ENCODE measurements around the gene COA8. TPM values are rescaled to one million over a fixed set of nuclear protein-coding genes. Genes with fewer than 3 reads are reported as not detected.

Gene COA8
- total and polyA plus RNA-seq, 2 of the 8 experiments (the other 6 are each of a cell fraction or from before 2014, with no cell fraction given), result 7.1 to 35.5 TPM

DNA sequence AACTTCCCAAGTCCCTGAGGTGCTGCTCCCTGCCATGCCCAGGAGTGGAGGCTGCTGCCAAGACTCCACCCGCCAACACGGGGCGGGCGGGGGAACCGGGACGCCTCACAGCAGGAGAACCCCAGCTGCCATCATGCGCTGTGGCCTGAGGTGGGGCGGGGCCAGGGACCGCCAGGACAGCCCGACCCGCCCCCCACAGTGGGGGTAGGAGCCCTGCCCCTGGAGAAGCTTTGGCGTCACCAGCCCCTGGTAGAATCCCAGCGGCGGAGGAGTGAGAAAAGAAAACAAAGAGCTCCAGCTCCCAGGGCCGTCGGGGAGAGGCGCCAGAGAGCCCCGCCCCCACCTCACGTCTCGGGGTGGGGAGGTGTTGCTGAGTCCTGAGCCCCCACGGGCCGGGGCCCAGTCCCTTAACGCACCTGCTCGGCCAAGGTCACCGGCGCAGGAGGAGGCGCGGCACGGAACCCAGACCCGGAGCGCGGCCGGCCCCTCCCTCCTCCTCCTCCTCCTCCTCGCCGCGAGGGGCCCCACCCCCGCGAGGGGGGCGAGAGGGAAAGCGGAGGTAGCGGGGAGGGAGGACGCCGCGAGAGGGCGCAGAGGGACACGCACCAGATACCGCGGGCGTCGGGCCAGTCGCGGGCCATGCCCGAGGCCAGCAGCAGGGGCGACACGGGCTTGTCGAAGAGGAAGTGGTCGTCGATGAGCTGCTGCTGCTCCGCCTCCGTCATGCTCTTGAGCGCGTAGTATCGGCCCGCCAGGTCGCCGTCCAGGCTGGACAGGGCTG lies 41.9 kb upstream of the COA8 start:
- Histone ChIP-seq H3K4me3 (ENCODE audit: extremely low read depth in 1 of 4, insufficient read depth in 2 of 4, low read depth in 3 of 4, low read length in 4 of 4) (peak overlapping the region; percentile 47 to 96 (median 84)), H3K79me2 (ENCODE audit: control insufficient read depth in 1 of 2, insufficient read depth in 2 of 2, low read length in 2 of 2) (peaks cover 0 to 2% of the 10 kb centered on the region in 2 experiments; a peak in 1 of 4 replicates), H2BK20ac (ENCODE audit: low read length) (no peak overlapping the region), H3K23ac (ENCODE audit: insufficient read length) (no peak overlapping the region), H4K5ac (ENCODE audit: insufficient read length, low read depth, low read length) (peak overlapping the region; percentile 49), H4K91ac (replicated peaks; ENCODE audit: insufficient read length, low read length) (peak overlapping the region; percentile 83), H2BK120ac (replicated peaks; ENCODE audit: low read depth, low read length) (no peak overlapping the region), H3K27ac (ENCODE audit: low read depth, low read length) (no peak overlapping the region), H2AFZ (ENCODE audit: low read length) (no peak overlapping the region), H3K14ac (ENCODE audit: insufficient read length) (no peak overlapping the region), H3K9ac (replicated peaks in 1 of 4; ENCODE audit: extremely low read depth in 1 of 4, low read depth in 3 of 4, low read length in 3 of 4) (peak overlapping the region in 3 of 4 experiments; percentile 58 to 90 (median 64); a peak in 5 of 7 replicates), H3K4me1 (replicated peaks in 1 of 4; ENCODE audit: control insufficient read depth in 3 of 4, insufficient read depth in 4 of 4, low read length in 3 of 4) (peaks cover 0 to 28% (median 19%) of the 10 kb centered on the region in 4 experiments; a peak in 6 of 7 replicates), H3K36me3 (ENCODE audit: control insufficient read depth in 2 of 4, insufficient read depth in 4 of 4, low read length in 3 of 4) (peaks cover 8 to 23% (median 17%) of the 10 kb centered on the region in 4 experiments; a peak in 7 of 8 replicates), H4K8ac (ENCODE audit: extremely low read depth, insufficient read depth, low read length) (peak overlapping the region; percentile 81), H3K56ac (replicated peaks; ENCODE audit: insufficient read length, low read depth, low read length) (no peak overlapping the region), H2BK15ac (ENCODE audit: low read length) (no peak overlapping the region), H3K18ac (ENCODE audit: extremely low read depth, low read length) (peak overlapping the region; percentile 83), H2AK5ac (ENCODE audit: low read depth, low read length) (no peak overlapping the region), H3K79me1 (ENCODE audit: low read depth, low read length) (no peaks in the 10 kb centered on the region; the same call in 1 of the 2 replicates), H2BK5ac (ENCODE audit: low read depth, low read length) (no peak overlapping the region), H2BK12ac (ENCODE audit: low read depth, low read length) (no peak overlapping the region), H3K9me3 (ENCODE audit: insufficient read depth in 2 of 2, low read depth in 1 of 2, low read length in 1 of 2) (no peaks in the 10 kb centered on the region), H3K4me2 (ENCODE audit: insufficient read depth in 1 of 2, low read depth in 2 of 2, low read length in 2 of 2) (peak overlapping the region; percentile 73 to 80), H3K4ac (replicated peaks; ENCODE audit: insufficient read length, low read depth, low read length) (peak overlapping the region; percentile 49), H3K27me3 (replicated peaks in 1 of 4; ENCODE audit: control insufficient read depth in 3 of 4, extremely low read depth in 1 of 4, insufficient read depth in 3 of 4, low read length in 3 of 4) (peaks cover 3 to 18% (median 13%) of the 10 kb centered on the region in 4 experiments), H3K23me2 (ENCODE audit: low read depth, low read length) (peaks cover 14% of the 10 kb centered on the region; the same call in 1 of the 2 replicates), H4K20me1 (replicated peaks in 1 of 2; ENCODE audit: control insufficient read depth in 1 of 2, insufficient read depth in 2 of 2, low read length in 2 of 2) (peaks cover 10 to 18% of the 10 kb centered on the region in 2 experiments)
- ChIA-PET POLR2A (ENCODE audit: partially characterized antibody) (interaction anchor here (0.6 to 12.6 kb wide), 11 partner anchors 10 to 463 kb away, joined by 3 to 844 read pairs (median 4); partner anchors contain the start of genes BAG5, CDC42BPB, COA8 and EIF5), CTCF (ENCODE audit: partially characterized antibody) (interaction anchor here (0.6 to 31.3 kb wide), 7 partner anchors 11 to 827 kb away, joined by 3 to 921 read pairs (median 14); partner anchors contain the start of genes BAG5 and TRMT61A)
- FAIRE-seq (no peak), DNase-seq (ENCODE audit: low read depth in 1 of 2, low spot score in 2 of 2) (peak in 1 of 2 experiments; percentile 86)
- WGBS, 2 experiments (ENCODE audit: extremely low coverage in 1 of 2, insufficient coverage in 1 of 2, insufficient read length in 1 of 2, insufficient replicate concordance in 2 of 2, low coverage in 1 of 2, low lambda C conversion rate in 2 of 2, missing lambda C conversion rate in 1 of 2), result 27% methylated on average over 23 of the region's 66 CpGs; no CpG with 5 or more reads in 1 of the 2 experiments
- TF ChIP-seq CTBP2 (IDR thresholded peaks at IDR 0.05; ENCODE audit: borderline replicate concordance, insufficient read depth, insufficient read length, low read length) (no peak), CHD2 (IDR thresholded peaks at IDR 0.05; ENCODE audit: low read length) (peak; percentile 63; the same call in 1 of the 2 replicates), BACH1 (IDR thresholded peaks at IDR 0.05; ENCODE audit: low read length) (peak; percentile 60), TBP (IDR thresholded peaks at IDR 0.05; ENCODE audit: low read depth, low read length) (peak; percentile 35; the same call in 1 of the 2 replicates), RAD21 (IDR thresholded peaks at IDR 0.05 in 1 of 2, conservative IDR thresholded peaks at IDR 0.05 in 1 of 2; ENCODE audit: low read depth in 2 of 2, low read length in 2 of 2) (peak; percentile 23 to 47; a peak in 3 of 4 replicates), SIN3A (conservative IDR thresholded peaks at IDR 0.05 in 1 of 2, IDR thresholded peaks at IDR 0.05 in 1 of 2; ENCODE audit: low read depth in 1 of 2, low read length in 2 of 2) (peak; percentile 22 to 80; a peak in 2 of 4 replicates), POLR2A (IDR thresholded peaks at IDR 0.05; ENCODE audit: control extremely low read depth in 1 of 2, low read depth in 2 of 2, low read length in 2 of 2) (peak in 1 of 2 experiments; percentile 59; a peak in 1 of 3 replicates)
- TF ChIP-seq, protein P1, sequence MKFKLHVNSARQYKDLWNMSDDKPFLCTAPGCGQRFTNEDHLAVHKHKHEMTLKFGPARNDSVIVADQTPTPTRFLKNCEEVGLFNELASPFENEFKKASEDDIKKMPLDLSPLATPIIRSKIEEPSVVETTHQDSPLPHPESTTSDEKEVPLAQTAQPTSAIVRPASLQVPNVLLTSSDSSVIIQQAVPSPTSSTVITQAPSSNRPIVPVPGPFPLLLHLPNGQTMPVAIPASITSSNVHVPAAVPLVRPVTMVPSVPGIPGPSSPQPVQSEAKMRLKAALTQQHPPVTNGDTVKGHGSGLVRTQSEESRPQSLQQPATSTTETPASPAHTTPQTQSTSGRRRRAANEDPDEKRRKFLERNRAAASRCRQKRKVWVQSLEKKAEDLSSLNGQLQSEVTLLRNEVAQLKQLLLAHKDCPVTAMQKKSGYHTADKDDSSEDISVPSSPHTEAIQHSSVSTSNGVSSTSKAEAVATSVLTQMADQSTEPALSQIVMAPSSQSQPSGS (IDR thresholded peaks at IDR 0.05; ENCODE audit: low read length), result peak; percentile 30; the same call in 1 of the 2 replicates

Data from H1 (cell line).